Glutamatergic neuron (in vitro differentiated cells): Measurements from ENCODE around the gene FOXN3. TPM values are rescaled to one million over a fixed set of nuclear protein-coding genes. Genes with fewer than 3 reads are reported as not detected.

Experiments
- DNase-seq: peaks from one replicate; pipeline ENCODE4 v3.0.0; 2022
- H3K27ac Mint-ChIP-seq: one replicate; pipeline ENCODE4 v1.8.0; 2020; ENCODE audit warnings: mild to moderate bottlenecking, mixed read lengths, inconsistent platforms; ENCODE audit not compliant: unreplicated experiment
- H3K27me3 Mint-ChIP-seq: one replicate; pipeline ENCODE4 v1.8.0; 2020; ENCODE audit warnings: mild to moderate bottlenecking, moderate library complexity, mixed read lengths, inconsistent platforms; ENCODE audit not compliant: unreplicated experiment
- H3K36me3 Mint-ChIP-seq: one replicate; pipeline ENCODE4 v1.8.0; 2020; ENCODE audit warnings: mild to moderate bottlenecking, mixed read lengths, inconsistent platforms; ENCODE audit not compliant: unreplicated experiment
- H3K4me1 Mint-ChIP-seq: one replicate; pipeline ENCODE4 v1.8.0; 2020; ENCODE audit warnings: mild to moderate bottlenecking, low read depth, mixed read lengths, inconsistent platforms; ENCODE audit not compliant: unreplicated experiment
- H3K4me3 Mint-ChIP-seq: one replicate; pipeline ENCODE4 v1.8.0; 2020; ENCODE audit warnings: mild to moderate bottlenecking, mixed read lengths, inconsistent platforms; ENCODE audit not compliant: unreplicated experiment
- H3K9me3 Mint-ChIP-seq: one replicate; pipeline ENCODE4 v1.8.0; 2020; ENCODE audit warnings: mild to moderate bottlenecking, moderate library complexity, mixed read lengths, inconsistent platforms; ENCODE audit not compliant: unreplicated experiment
- total RNA-seq: library from RNA; stranded (reverse); fragmentation: NEBNext Ultra II Directional; extraction: Animal tissue kit (Norgen Biotek cat#: 25700); gene quantifications from one replicate; pipeline ENCODE4 v1.2.1, GENCODE V29; 2021; ENCODE audit not compliant: unreplicated experiment
- TF ChIP-seq, protein P1 (sequence below): fragments of 200-600 bp; sonication (generic); IDR thresholded peaks from one replicate; pipeline ENCODE4 v1.5.0; 2021; ENCODE audit not compliant: partially characterized antibody, unreplicated experiment

The FOXN3 gene
- total RNA-seq, 1 donor from 2014 or later = 139 TPM

DNA sequence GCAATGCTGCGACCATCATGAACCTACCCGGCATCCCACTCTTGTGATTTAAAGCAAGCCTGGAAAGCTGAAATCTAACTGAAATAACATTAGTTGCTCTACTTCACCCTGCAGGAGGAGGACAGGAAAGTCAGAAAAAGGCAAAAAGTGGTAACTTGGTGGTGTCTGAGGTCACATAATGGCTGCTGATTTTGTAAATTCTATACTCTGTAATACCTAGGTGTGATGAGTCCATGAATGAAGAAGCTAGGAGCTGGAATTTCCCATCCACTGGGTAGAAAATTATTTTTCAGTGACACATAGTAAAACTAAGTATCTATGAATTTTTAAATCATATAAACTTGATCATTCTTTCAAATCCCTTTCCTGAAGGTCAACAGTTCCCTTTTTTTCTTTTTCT lies 183.8 kb downstream of the FOXN3 start:
- Mint-ChIP-seq H3K36me3 (peaks cover 10% of the 10 kb centered on the region), H3K9me3 (peaks cover 3% of the 10 kb centered on the region), H3K27me3 (peaks cover 4% of the 10 kb centered on the region), H3K27ac (no peak overlapping the region), H3K4me1 (peaks cover 45% of the 10 kb centered on the region), H3K4me3 (no peak overlapping the region)
- TF ChIP-seq, protein P1, sequence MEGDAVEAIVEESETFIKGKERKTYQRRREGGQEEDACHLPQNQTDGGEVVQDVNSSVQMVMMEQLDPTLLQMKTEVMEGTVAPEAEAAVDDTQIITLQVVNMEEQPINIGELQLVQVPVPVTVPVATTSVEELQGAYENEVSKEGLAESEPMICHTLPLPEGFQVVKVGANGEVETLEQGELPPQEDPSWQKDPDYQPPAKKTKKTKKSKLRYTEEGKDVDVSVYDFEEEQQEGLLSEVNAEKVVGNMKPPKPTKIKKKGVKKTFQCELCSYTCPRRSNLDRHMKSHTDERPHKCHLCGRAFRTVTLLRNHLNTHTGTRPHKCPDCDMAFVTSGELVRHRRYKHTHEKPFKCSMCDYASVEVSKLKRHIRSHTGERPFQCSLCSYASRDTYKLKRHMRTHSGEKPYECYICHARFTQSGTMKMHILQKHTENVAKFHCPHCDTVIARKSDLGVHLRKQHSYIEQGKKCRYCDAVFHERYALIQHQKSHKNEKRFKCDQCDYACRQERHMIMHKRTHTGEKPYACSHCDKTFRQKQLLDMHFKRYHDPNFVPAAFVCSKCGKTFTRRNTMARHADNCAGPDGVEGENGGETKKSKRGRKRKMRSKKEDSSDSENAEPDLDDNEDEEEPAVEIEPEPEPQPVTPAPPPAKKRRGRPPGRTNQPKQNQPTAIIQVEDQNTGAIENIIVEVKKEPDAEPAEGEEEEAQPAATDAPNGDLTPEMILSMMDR = no peak
- no peak for DNase-seq

DNA sequence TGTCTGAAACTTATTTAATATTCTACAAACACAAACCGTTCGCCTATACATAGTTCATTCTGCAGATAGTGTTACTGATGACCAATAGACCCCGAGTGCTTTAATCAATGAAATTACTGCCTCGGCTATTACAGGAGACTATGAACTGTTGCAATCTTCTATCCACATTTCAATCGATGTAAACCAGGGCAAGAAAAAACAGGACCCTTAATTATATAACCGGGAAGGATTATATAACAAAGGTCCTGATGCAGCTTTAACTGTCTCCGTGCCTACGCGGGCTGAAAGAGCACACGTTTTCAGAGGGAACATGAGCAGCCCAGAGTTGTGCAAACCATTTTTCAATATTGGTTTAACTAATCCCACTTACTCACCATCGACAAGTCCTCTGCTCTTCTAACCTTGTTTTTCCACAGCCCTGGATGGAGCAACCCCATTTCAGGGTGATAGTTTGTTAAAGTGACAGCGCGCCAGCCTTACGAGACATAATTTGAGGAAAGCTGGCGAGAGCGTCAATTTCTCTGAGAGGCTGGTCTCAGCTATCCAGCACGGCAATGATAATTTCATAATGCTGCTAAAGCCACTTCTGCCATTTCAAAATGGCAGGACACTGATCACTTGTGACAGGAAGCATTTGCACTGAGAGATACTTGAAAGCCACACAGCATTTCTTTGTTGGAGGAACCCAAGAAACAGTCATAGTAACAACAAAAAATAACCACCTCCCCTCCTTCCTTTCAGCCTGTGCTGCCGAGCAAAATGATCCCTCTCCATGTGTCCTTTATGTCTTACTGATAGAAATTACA lies 184.6 kb downstream of the FOXN3 start:
- TF ChIP-seq, protein P1 = no peak
- Mint-ChIP-seq H3K27ac (no peak overlapping the region), H3K4me3 (no peak overlapping the region), H3K27me3 (peaks cover 4% of the 10 kb centered on the region), H3K36me3 (peaks cover 10% of the 10 kb centered on the region), H3K4me1 (peaks cover 39% of the 10 kb centered on the region), H3K9me3 (peaks cover 3% of the 10 kb centered on the region)
- no peak for DNase-seq

DNA sequence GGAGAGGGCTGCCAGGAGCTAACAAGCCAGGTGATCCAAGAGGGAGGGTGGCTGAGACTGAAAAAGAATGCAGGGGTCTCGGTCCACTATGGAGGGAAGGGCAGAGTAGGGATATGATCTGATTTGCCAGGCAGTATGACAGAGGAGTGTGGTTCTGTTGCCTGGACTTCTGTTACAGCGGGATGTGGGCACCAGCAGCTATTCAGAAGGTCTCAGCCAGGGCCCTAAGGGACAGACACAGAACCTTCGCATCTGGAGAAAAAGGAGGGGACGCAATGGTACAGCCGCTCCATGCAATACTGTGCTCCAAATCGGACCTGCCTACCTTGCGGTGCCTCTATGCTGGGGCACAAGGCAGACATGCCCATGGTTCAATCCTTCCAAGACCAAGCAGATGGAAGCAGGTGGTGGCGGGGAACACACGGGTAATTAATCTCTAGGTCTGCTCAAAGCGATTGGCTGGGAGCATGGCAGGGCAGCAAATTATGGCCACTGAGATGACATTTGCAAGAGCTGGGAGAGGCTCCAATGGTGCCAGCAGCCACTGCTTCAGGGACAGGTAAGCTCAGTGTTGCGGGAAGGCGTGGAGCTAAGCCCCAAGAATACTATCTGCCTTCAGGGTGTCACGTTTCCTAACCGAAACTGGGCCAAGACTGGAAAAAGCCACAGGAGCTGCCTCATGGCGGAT lies 185.5 kb downstream of the FOXN3 start:
- TF ChIP-seq, protein P1 = no peak
- H3K27me3 Mint-ChIP-seq = peaks cover 4% of the 10 kb centered on the region
- H3K4me1 Mint-ChIP-seq = peaks cover 37% of the 10 kb centered on the region
- peaks cover 10% of the 10 kb centered on the region for H3K36me3 Mint-ChIP-seq
- H3K27ac Mint-ChIP-seq = no peak overlapping the region
- no peaks in the 10 kb centered on the region for H3K9me3 Mint-ChIP-seq
- no peak overlapping the region for H3K4me3 Mint-ChIP-seq
- no peak for DNase-seq

DNA sequence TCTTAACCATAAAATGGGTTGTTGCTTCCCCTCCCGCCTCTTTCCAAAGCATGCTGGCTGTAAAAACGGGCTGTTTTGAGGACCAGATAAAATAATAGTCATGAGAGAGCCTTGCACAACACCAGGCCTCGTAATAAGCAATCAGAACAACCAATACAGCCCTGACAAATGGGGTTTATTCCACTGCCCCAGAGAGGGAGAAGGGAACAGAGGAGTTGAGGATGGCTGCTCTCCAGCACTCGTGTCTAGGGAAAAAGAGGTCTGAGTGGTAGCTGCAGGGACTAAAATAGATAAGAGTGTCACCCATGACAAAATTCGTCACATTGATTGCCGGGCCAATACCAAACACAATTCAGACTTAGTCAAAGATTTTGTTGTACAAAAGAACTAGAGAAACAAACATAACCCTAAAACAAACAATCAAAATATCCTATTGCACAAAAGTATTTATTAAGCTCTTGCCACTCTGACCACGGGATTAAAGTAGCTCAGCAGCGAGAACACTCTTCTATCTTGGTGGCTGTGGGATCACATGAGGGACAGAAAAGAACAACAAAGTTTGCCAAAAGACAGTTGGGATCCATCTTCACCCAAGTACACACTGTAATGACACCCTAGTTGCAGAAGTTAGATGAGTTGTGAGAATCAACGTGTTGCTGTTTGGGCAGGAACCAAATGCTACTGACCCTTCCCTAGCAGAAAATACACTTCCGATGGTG lies 188.0 kb downstream of the FOXN3 start:
- Mint-ChIP-seq H3K27ac (no peak overlapping the region), H3K9me3 (no peaks in the 10 kb centered on the region), H3K4me1 (peaks cover 31% of the 10 kb centered on the region), H3K36me3 (no peaks in the 10 kb centered on the region), H3K4me3 (no peak overlapping the region), H3K27me3 (peaks cover 4% of the 10 kb centered on the region)
- TF ChIP-seq, protein P1 = no peak
- DNase-seq = no peak
